Measurements from ENCODE around the gene CLSTN1.

CLSTN1 gene

DNA sequence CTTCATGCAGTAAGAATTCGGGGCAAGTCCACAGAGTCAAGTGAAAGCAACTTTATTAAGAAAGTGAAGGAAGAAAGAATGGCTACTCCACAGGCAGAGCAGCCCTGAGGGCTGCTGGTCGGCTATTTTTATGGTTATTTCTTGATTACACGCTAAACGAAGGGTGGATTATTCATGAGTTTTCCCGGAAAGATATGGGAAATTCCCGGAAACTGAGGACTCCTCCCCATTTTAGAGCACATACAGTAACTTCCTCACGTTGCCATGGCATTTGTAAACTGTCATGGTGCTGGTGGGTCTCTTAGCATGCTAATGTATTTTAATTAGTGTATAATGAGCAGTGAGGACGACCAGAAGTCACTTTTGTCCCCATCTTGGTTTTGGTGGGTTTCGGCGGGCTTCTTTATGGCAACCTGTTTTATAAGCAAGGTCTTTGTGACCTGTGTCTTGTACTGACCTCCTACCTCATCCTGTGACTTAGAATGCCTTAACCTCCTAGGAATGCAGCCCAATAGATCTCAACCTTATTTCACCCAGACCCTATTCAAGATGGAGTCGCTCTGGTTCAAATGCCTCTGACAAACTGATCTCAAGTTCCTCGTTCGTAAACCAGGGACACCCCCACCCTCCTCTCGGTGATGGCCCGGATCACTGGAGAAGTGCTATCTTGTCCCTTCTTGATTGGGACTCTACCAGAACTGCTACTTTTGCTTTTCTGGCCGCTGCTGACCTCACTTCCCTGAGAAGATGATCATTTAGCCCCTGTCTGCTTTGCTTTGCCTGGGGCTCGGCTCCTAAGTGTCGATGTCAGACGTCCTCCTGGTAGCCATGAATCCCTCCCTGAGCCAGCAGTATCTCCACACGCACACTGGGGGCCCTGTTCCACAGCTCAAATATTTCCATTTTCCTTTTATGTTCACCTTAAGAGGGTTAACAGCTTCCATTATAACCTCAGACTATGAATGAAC, 48.8 kb downstream of the CLSTN1 start:
- H3K4me3 ChIP-seq: no peak overlapping the region

DNA sequence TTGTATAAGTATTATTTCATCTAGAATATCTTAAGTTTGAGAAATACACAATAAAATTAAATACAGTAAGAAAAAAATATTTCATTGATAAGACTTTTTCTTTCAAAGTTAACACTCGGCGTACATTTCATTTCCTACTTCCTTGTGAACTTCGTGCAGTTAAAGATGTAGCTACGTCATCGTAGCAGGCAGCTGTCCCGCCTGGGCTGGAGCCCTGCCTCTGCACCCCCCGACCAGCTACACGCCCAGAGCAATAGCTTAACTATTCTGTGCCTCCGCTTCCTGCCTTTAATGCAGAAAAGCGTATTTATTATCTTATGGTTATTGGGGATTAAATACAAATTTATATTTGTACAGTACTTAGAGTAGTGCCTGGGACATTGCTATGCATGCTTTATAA, 53.5 kb downstream of the CLSTN1 start:
- no peak for DNase-seq (ENCODE audit: low spot score)
- H3K27ac ChIP-seq: no peak overlapping the region
- TF ChIP-seq, protein P1, sequence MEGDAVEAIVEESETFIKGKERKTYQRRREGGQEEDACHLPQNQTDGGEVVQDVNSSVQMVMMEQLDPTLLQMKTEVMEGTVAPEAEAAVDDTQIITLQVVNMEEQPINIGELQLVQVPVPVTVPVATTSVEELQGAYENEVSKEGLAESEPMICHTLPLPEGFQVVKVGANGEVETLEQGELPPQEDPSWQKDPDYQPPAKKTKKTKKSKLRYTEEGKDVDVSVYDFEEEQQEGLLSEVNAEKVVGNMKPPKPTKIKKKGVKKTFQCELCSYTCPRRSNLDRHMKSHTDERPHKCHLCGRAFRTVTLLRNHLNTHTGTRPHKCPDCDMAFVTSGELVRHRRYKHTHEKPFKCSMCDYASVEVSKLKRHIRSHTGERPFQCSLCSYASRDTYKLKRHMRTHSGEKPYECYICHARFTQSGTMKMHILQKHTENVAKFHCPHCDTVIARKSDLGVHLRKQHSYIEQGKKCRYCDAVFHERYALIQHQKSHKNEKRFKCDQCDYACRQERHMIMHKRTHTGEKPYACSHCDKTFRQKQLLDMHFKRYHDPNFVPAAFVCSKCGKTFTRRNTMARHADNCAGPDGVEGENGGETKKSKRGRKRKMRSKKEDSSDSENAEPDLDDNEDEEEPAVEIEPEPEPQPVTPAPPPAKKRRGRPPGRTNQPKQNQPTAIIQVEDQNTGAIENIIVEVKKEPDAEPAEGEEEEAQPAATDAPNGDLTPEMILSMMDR (IDR thresholded peaks at IDR 0.05): no peak
- H3K4me3 ChIP-seq: no peak overlapping the region

More for the DNA sequence above, 48.8 kb downstream of the CLSTN1 start:
- no peak overlapping the region for H3K27ac ChIP-seq
- TF ChIP-seq, protein P1 (IDR thresholded peaks at IDR 0.05): no peak
- no peak for DNase-seq (ENCODE audit: low spot score)

DNA sequence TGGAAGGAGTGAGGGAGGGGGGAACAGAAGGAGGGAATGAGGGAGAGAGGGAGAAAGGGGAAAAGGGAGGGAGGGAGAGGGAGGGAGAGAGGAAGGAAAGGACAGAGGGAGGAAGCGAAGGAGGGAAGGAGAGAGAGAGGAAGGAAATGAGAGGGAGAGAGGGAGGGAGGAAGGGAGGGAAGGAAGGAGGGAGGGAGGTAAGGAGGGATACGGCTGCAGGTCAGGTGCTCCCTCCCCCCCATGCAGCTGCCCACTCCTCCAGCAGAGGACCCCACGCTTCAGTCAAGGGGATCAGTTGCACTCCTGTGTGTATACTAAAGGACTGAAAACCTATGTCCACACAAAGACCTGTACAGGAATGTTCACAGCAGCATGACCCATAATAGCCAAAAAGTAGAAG, 54.8 kb downstream of the CLSTN1 start:
- no peak for DNase-seq (ENCODE audit: low spot score)
- Histone ChIP-seq H3K4me3 (no peak overlapping the region), H3K27ac (no peak overlapping the region)
- TF ChIP-seq, protein P1 (IDR thresholded peaks at IDR 0.05): no peak

DNA sequence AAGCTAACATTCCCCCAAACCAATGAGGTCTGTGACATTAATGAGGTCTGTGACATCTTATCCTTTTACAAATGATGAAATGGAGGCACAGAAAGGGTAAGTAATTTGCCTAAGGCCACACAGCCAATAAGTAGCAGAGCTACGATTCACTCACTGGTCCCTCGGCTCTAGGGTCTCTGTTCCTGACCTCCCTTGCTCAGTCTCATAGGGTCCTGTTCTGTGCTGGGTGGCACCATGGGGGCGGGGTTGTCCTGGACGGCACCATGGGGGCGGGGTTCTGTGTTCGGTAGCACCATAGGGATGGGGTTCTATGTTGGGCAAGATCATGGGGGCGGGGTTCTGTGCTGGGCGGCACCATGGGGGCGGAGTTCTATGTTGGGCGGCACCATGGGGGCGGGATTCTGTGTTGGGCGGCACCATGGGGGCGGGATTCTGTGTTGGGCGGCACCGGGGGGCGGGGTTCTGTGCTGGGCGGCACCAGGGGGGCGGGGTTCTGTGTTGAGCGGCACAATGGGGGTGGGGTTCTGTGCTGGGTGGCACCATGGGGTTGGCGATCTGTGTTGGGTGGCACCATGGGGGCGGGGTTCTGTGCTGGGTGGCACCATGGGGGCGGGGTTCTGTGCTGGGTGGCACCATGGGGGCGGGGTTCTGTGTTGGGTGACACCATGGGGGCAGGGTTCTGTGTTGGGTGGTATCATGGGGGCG, 55.6 kb downstream of the CLSTN1 start:
- DNase-seq (ENCODE audit: low spot score): no peak
- TF ChIP-seq, protein P1 (IDR thresholded peaks at IDR 0.05): no peak
- H3K27ac ChIP-seq: no peak overlapping the region

DNA sequence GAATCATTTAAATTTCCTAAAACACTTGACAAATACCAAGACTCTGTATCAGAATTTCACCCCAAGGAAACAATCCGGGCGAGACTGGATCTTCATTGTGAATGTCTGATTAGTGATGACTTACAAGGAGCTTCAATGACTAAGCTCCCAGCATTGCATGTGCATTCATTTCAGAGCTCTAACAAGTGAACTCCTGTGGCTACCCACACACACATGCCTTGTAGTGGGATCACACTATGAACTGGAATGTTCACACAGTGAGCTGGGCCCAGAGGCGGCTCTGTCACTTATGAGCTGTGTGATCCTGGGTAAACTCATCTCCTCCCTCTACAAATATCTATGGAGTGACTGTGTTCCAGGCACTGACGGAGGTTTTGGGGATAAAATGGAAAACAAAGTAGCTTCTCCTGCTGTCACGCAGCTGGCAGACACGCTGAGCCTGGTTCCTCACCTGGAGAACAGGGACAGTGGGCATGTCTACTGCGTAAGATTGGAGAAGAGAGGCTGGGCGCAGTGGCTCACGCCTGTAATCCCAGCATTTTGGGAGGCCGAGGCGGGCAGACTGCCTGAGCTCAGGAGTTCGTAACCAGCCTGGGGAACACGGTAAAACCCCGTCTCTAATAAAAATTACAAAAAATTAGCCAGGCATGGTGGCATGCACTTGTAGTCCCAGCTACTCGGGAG, 56.9 kb downstream of the CLSTN1 start:
- Histone ChIP-seq H3K4me3 (no peak overlapping the region), H3K27ac (no peak overlapping the region)
- no peak for DNase-seq (ENCODE audit: low spot score)
- TF ChIP-seq, protein P1 (IDR thresholded peaks at IDR 0.05): no peak

More for the DNA sequence above, 55.6 kb downstream of the CLSTN1 start:
- H3K4me3 ChIP-seq: no peak overlapping the region

DNA sequence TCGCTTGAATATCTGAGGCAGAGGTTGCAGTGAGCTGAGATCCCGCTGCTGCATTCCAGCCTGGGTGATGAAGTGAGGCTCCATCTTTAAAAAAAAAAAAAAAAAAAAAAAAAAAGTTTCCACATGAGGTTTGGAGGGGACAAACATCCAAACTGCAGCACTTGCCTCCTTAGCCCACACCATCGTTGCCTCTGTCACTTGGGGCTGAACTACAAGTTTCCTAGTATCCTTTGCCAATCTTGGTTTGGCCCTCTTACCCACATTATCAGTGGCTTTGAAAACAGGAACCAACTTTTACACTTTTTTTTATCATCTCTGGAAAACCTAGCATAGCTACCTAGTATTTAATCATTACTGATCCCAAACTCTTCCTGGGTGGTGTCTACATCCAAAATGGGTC, 59.2 kb downstream of the CLSTN1 start:
- Histone ChIP-seq H3K27ac (no peak overlapping the region), H3K4me3 (no peak overlapping the region)
- DNase-seq (ENCODE audit: low spot score): no peak
- TF ChIP-seq, protein P1 (IDR thresholded peaks at IDR 0.05): no peak

Measured in coronary artery (tissue), 2 donors.